Testis (tissue), 2 donors: Measurements from ENCODE around the gene MGST1.

ENCODE experiments used
- CTCF ChIP-seq, 3 experiments: fragments of 450-650 bp in 2 of 3; fragments of 200-600 bp in 1 of 3; sonication (generic) in 1 of 3; IDR thresholded peaks; one replicate each; pipeline ENCODE4 v1.5.1; 2016 to 2019; ENCODE audit warnings: antibody characterized with exemption in 3 of 3, mild to moderate bottlenecking in 2 of 3, moderate library complexity in 1 of 3
- POLR2A ChIP-seq: fragments of 450-650 bp; IDR thresholded peaks from one replicate; pipeline ENCODE4 v1.6.1; 2017; ENCODE audit warnings: antibody characterized with exemption, mild to moderate bottlenecking, moderate library complexity

GRCh38 chr12:16307856-16308475, 39.5 kb upstream of the MGST1 start:
- no peak for TF ChIP-seq CTCF (IDR thresholded peaks at IDR 0.05)
- TF ChIP-seq POLR2A, result no peak
